Tibial nerve (tissue), 4 donors: Measurements from ENCODE around the gene SWSAP1.

Experiments used
- EP300 ChIP-seq, 2 donors: sonication (generic); formaldehyde crosslinking; IDR thresholded peaks; one replicate each; pipeline ENCODE4 v1.6.1; 2017; ENCODE audit warnings: antibody characterized with exemption in 2 of 2, mild to moderate bottlenecking in 1 of 2
- POLR2A ChIP-seq, 2 donors: fragments of 450-650 bp; IDR thresholded peaks; one replicate each; pipeline ENCODE4 v1.6.1; 2017; ENCODE audit warnings: antibody characterized with exemption in 2 of 2, mild to moderate bottlenecking in 2 of 2, moderate library complexity in 2 of 2
- TF ChIP-seq, protein P1 (sequence below), 5 experiments: fragments of 200-600 bp in 3 of 5; fragments of 450-650 bp in 2 of 5; sonication (generic) in 3 of 5; IDR thresholded peaks; one replicate each; pipeline ENCODE4 v1.5.1; 2016 to 2019; ENCODE audit warnings: antibody characterized with exemption in 5 of 5, mild to moderate bottlenecking in 3 of 5, moderate library complexity in 2 of 5

DNA sequence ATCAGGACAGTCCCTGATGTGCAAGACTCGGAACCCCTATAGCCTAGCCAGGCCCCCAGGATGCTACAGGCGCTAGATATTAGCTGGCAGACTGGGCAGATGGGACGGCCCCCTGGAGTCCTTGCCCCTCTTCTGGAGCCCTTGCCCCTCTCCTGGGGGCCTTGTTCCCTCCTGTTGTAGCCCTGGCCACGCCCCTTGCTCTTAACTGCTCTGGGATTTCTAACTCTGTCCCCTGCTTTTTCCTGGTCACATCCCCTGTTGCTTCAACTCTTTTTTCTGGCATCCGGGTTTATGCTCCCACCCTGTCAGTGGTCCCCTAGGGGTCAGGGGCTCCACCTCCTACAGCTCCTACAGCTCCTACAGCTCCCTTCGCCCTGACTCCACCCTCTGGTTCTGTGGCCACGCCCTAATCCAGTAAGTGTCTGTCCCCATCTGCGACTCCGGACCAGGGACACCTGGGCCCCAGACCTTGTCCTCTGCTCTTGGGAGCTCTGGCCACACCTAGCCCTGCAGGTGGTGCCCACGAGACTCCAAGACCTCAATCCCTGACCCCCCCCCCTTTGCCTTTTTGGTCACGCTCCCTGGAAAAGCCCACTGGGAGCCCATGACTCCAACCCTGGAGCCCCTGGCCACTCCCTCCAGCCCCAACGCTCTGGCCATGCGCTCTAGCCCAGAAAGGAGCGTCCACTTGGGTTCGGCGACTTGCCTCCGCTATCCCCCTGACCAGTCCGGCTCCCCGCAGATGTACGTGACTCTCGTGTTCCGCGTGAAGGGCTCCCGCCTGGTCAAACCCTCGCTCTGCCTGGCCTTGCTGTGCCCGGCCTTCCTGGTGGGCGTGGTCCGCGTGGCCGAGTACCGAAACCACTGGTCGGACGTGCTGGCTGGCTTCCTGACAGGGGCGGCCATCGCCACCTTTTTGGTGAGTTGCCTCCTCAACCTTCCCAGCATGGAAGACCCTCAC lies 12.4 kb upstream of the SWSAP1 start:
- TF ChIP-seq, protein P1, sequence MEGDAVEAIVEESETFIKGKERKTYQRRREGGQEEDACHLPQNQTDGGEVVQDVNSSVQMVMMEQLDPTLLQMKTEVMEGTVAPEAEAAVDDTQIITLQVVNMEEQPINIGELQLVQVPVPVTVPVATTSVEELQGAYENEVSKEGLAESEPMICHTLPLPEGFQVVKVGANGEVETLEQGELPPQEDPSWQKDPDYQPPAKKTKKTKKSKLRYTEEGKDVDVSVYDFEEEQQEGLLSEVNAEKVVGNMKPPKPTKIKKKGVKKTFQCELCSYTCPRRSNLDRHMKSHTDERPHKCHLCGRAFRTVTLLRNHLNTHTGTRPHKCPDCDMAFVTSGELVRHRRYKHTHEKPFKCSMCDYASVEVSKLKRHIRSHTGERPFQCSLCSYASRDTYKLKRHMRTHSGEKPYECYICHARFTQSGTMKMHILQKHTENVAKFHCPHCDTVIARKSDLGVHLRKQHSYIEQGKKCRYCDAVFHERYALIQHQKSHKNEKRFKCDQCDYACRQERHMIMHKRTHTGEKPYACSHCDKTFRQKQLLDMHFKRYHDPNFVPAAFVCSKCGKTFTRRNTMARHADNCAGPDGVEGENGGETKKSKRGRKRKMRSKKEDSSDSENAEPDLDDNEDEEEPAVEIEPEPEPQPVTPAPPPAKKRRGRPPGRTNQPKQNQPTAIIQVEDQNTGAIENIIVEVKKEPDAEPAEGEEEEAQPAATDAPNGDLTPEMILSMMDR (IDR thresholded peaks at IDR 0.05), result no peak
- no peak for TF ChIP-seq POLR2A (IDR thresholded peaks at IDR 0.05)
- TF ChIP-seq EP300 (IDR thresholded peaks at IDR 0.05), result no peak
